ENCODE data around the gene PKP3. TPM values are rescaled to one million over a fixed set of nuclear protein-coding genes. Genes with fewer than 3 reads are reported as not detected.

Gene PKP3
- total RNA-seq, 3 donors from 2014 or later = 0.32 to 60.9 (median 36.7) TPM

GRCh38 chr11:425301-425700, 31.3 kb downstream of the PKP3 start:
- intact Hi-C loops (cut with DNase I; ENCODE audit: low total_unique reads) = no loop called here
- no peaks in the 10 kb centered on the region for H3K4me1 ChIP-seq
- H3K9me3 ChIP-seq = no peaks in the 10 kb centered on the region
- H3K36me3 ChIP-seq = no peaks in the 10 kb centered on the region
- H3K27ac ChIP-seq = no peak overlapping the region
- no peak for DNase-seq (ENCODE audit: low spot score in 2 of 2)
- no peaks in the 10 kb centered on the region for H3K27me3 ChIP-seq
- no peak overlapping the region for H3K4me3 ChIP-seq
- TF ChIP-seq CTCF (IDR thresholded peaks at IDR 0.05) = no peak
- no peak for TF ChIP-seq POLR2A (IDR thresholded peaks at IDR 0.05)
- TF ChIP-seq POLR2AphosphoS5 (IDR thresholded peaks at IDR 0.05) = no peak

- Histone ChIP-seq H3K9me3 (no peaks in the 10 kb centered on the region), H3K36me3 (no peaks in the 10 kb centered on the region), H3K27me3 (no peaks in the 10 kb centered on the region), H3K4me1 (no peaks in the 10 kb centered on the region), H3K27ac (no peak overlapping the region), H3K4me3 (no peak overlapping the region)
- intact Hi-C loops (cut with DNase I; ENCODE audit: low total_unique reads) = no loop called here
- DNase-seq (ENCODE audit: low spot score in 2 of 2) = no peak
- TF ChIP-seq CTCF (IDR thresholded peaks at IDR 0.05) (no peak), POLR2A (IDR thresholded peaks at IDR 0.05) (no peak), POLR2AphosphoS5 (IDR thresholded peaks at IDR 0.05) (no peak)
These were observed 32.8 kb downstream of the PKP3 start for GRCh38 chr11:426851-427250.

GRCh38 chr11:428295-428694, 34.3 kb downstream of the PKP3 start:
- Histone ChIP-seq H3K9me3 (no peaks in the 10 kb centered on the region), H3K27me3 (no peaks in the 10 kb centered on the region), H3K4me1 (no peaks in the 10 kb centered on the region), H3K4me3 (no peak overlapping the region), H3K27ac (no peak overlapping the region), H3K36me3 (no peaks in the 10 kb centered on the region)
- no peak for TF ChIP-seq POLR2AphosphoS5 (IDR thresholded peaks at IDR 0.05)
- no peak for TF ChIP-seq POLR2A (IDR thresholded peaks at IDR 0.05)
- no peak for TF ChIP-seq CTCF (IDR thresholded peaks at IDR 0.05)
- intact Hi-C loops (cut with DNase I; ENCODE audit: low total_unique reads) = no loop called here
- no peak for DNase-seq (ENCODE audit: low spot score in 2 of 2)

GRCh38 chr11:429391-429790, 35.4 kb downstream of the PKP3 start:
- Histone ChIP-seq H3K27me3 (no peaks in the 10 kb centered on the region), H3K36me3 (no peaks in the 10 kb centered on the region), H3K4me3 (no peak overlapping the region), H3K27ac (no peak overlapping the region), H3K4me1 (no peaks in the 10 kb centered on the region), H3K9me3 (no peaks in the 10 kb centered on the region)
- no peak for DNase-seq (ENCODE audit: low spot score in 2 of 2)
- TF ChIP-seq CTCF (IDR thresholded peaks at IDR 0.05) = no peak
- TF ChIP-seq POLR2AphosphoS5 (IDR thresholded peaks at IDR 0.05) = no peak
- TF ChIP-seq POLR2A (IDR thresholded peaks at IDR 0.05) = no peak
- intact Hi-C loops (cut with DNase I; ENCODE audit: low total_unique reads) = no loop called here

GRCh38 chr11:429931-430456, 36.0 kb downstream of the PKP3 start:
- intact Hi-C loops (cut with DNase I; ENCODE audit: low total_unique reads) = no loop called here
- H3K9me3 ChIP-seq = no peaks in the 10 kb centered on the region
- TF ChIP-seq POLR2A (IDR thresholded peaks at IDR 0.05) = no peak
- TF ChIP-seq CTCF (IDR thresholded peaks at IDR 0.05) = no peak
- TF ChIP-seq POLR2AphosphoS5 (IDR thresholded peaks at IDR 0.05) = no peak

More at GRCh38 chr11:429931-430456, 36.0 kb downstream of the PKP3 start:
- no peak for DNase-seq (ENCODE audit: low spot score in 2 of 2)
- no peak overlapping the region for H3K4me3 ChIP-seq
- H3K4me1 ChIP-seq = no peaks in the 10 kb centered on the region
- H3K27ac ChIP-seq = no peak overlapping the region
- no peaks in the 10 kb centered on the region for H3K27me3 ChIP-seq
- H3K36me3 ChIP-seq = no peaks in the 10 kb centered on the region

Data from breast epithelium (tissue), 4 donors.